ENCODE results near the gene CCDC192.
A peak's percentile ranks its signal among the peaks of the same experiment; 100 is the strongest.
"Not testable (repeated sequence)": the region's sequence is repeated elsewhere in the genome, so short reads cannot be mapped to it uniquely, and the experiment has no call there.

CCDC192 gene

DNA sequence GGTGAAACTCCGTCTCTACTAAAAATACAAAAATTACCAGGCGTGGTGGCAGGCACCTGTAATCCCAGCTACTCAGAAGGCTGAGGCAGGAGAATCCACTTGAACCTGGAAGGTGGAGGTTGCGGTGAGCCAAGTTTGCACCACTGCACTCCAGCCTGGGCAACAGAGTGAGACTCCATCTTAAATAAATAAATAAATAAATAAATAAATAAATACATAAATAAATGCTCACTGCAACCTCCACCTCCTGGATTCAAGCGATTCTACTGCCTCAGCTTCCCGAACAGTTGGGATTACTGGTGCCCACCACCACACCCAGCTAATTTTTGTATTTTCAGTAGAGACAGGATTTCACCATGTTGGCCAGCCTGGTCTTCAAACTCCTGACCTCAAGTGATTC lies 144.4 kb downstream of the CCDC192 start:
- not testable (repeated sequence) for DNase-seq (ENCODE audit: low spot score)

GRCh38 chr5:127848098-127848497 lies 144.9 kb downstream of the CCDC192 start:
- no peak for DNase-seq (ENCODE audit: low spot score)

DNA sequence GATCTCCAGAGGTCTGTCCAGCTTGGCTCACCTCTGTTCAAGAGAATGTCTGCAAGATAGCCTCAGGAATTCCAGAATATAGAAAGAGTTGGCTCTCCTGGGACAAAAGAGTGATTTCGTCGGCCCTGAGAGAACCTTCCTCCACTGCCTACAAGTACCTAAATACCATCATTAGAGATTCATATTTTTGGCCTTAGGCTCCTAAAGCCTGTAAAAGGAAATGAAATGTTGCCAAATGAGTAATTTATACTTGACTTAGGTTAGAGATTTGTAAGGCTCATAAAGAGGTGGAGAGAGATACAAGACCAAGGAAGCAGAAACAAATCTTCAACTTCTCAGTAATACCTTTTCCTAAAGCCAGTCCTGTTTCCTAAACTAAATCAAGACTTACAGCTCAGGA lies 146.2 kb downstream of the CCDC192 start:
- DNase-seq (ENCODE audit: low spot score), result no peak

DNA sequence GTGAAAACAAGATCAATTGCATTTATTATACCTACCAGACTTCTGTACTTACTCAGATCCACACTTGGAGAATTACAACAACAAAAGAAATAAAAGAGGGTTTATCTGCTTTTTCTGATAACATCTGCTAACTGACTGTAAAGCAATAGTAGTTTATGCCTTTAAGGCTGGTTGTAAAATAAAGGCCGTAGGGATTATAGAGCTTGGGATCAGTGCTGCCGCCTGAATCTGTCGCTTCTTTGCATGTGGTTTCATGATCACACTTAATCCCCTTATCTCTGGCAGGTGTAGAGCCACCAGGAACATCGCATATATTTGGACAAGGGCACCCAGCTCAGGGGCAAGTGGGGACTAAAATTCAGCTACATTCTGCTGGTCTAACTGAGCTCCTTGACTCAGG lies 146.7 kb downstream of the CCDC192 start:
- no peak for DNase-seq (ENCODE audit: low spot score)

DNA sequence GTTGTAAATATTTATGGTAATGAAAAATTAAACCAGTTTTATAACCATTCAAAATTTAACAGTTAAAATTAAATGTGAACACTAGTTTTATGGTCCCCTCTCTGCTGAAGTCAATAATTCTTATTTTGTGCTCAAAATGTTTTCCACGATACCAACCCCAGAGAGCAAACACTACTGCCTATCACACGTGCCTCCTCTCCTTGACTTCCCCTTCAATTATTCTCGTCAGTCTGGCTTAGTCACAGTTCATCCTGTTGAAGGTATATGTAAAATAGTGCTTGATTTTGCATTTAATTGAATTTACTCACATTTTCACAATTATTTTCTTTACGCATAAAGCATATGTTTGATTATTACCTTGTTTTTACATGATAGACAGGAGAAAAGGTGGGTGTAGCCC lies 148.8 kb downstream of the CCDC192 start:
- DNase-seq (ENCODE audit: low spot score), result no peak

- DNase-seq (ENCODE audit: low spot score), result no peak
Measured at GRCh38 chr5:127854520-127854919, 151.3 kb downstream of the CCDC192 start.

GRCh38 chr5:127856292-127856691 lies 153.1 kb downstream of the CCDC192 start:
- DNase-seq (ENCODE audit: low spot score), result no peak

GRCh38 chr5:127858116-127858784 lies 155.1 kb downstream of the CCDC192 start:
- peak; percentile 67 for DNase-seq (ENCODE audit: low spot score)

DNA sequence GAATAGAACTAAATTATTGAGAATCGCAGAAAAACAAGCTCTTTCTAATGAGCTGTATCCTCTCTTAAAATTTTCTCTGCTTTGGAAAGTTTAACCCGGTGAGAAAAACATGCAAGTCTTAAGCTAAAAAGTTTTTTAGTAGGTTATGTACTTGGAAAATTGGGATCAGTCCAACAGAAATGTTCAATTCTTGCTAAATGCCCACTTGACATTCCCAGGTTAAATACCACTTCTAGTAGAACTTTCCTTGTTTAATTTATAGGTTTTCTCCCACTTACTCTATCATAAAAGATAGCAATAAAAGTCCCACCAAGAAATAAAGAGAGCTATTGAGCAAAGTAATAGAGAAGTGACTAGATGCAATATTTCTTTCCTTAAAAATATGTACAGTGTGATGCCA lies 157.1 kb downstream of the CCDC192 start:
- DNase-seq (ENCODE audit: low spot score), result no peak

DNA sequence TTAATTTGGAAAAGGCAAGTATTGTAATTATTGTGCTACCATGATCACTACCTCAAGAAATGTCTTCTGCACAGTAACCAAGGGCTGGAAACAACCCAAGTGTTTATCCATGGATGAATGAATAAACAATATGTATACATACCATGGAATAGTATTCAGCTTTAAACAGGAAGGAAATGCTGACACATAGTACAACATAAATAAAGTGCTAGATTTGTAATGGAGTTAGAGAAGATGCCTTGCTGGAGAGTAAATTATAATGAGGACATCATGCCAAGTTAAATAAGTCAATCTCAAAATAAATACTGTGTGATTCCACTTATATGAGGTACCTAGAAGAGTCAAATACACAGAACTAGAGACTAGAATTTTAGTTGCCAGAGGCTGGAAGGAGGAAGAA lies 160.0 kb downstream of the CCDC192 start:
- DNase-seq (ENCODE audit: low spot score), result no peak

DNA sequence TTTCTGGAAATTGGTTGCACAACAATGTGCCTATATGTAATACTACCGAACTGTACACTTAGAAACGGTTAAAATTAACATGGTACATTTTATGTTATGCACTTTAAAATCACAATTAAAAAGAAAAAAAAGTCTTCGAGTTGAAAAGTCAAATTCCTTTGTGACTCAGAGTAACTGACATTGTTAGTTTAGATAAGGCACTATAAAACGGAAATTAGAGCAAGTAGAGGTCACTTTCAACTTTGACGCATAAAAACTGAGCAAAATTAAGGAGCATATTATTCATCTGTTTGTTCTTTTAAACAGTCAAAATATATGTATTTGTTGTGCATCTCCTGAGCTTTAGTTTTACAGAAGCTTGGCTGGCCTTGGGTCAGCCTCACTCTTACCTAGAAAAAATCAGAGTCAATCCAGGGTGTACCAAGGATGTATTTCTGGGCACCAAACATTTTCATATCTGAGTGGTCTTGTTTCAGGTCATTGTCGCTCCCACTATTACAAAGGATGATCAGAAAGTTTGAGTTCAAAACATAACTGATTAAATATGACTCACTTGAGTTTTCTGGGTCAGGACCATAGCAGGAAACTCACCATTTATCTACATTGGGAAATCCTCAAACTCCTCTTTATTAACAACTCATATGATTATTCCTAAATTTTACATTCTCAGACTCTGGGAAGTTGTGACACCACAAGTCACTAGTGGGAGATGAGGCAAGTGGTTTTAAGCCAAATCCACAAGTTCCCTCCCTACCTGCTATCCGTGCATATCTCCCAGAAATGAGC lies 160.6 kb downstream of the CCDC192 start:
- no peak for DNase-seq (ENCODE audit: low spot score)

- no peak for DNase-seq (ENCODE audit: low spot score)
Measured at GRCh38 chr5:127864511-127864910, 161.3 kb downstream of the CCDC192 start.

GRCh38 chr5:127865273-127865672 lies 162.1 kb downstream of the CCDC192 start:
- no peak for DNase-seq (ENCODE audit: low spot score)

- no peak for DNase-seq (ENCODE audit: low spot score)
Measured at GRCh38 chr5:127867022-127867783, 164.0 kb downstream of the CCDC192 start.

DNA sequence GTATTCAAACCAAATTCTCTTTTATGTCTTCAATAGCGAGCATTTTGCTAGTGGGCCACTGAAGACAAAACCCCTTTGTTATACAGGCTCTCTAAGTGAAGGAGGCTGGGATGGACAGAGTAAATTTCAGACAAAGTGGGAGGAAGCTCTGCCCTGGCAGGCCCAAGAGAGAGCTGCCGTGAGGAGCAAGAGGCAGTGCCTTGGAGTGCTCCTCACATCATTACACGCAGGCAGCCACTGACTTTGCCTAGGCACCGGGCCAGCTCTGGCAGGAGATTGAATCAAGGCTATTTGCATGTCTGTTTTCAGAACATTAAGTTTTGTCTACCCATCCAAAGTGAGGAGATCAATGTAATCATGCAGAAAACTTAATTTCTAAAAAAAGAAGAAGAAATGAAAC lies 167.7 kb downstream of the CCDC192 start:
- DNase-seq (ENCODE audit: low spot score), result peak; percentile 40

DNA sequence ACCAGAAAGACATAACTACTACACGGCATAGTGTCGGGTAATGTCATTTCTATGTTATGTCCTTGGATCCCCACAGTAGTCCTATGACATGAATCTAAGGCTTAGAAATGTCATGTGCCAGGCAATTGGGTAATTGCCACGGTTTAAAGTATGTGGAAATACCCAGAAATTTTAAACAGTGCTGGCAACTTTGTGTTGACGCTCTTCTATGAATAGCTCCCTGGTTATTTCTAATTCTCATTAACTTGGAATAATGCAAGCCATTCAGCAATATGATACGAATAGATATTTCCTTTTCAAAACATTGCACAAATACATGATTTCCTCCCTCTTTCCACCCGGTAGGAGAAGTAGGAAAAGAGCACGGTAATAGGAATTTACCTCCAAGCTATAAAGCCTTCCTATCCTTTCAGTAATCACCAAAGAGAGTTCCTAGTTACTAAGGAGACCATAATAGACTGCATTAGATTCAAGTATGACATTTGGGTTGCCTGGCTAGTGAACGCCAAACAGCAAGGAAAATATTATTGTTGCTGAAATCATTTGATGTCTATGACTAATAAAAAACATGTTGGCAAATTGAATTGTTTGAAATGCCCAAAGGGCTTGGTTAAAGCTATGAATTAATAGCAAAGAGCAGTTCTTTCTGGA lies 168.4 kb downstream of the CCDC192 start:
- DNase-seq (ENCODE audit: low spot score), result peak; percentile 48

DNA sequence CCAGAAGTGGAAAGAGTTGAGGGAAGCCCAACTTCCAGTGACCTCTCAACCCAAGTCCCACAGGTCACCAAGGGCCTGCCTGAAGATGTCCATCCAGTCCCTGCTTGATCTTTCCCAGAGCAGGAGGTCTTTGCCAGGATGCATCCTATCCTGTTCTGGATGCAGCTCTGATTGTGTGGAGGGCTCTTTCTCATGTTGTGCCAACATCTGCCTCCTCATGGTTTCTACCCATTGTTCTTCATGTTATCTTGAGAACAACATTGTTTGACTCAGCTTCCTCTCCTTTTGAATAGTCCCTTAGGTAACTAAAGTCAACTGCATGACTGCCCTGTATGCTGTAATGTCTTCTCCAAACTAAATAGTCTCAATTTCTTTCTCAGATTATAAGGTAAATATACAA lies 169.3 kb downstream of the CCDC192 start:
- DNase-seq (ENCODE audit: low spot score), result no peak

DNA sequence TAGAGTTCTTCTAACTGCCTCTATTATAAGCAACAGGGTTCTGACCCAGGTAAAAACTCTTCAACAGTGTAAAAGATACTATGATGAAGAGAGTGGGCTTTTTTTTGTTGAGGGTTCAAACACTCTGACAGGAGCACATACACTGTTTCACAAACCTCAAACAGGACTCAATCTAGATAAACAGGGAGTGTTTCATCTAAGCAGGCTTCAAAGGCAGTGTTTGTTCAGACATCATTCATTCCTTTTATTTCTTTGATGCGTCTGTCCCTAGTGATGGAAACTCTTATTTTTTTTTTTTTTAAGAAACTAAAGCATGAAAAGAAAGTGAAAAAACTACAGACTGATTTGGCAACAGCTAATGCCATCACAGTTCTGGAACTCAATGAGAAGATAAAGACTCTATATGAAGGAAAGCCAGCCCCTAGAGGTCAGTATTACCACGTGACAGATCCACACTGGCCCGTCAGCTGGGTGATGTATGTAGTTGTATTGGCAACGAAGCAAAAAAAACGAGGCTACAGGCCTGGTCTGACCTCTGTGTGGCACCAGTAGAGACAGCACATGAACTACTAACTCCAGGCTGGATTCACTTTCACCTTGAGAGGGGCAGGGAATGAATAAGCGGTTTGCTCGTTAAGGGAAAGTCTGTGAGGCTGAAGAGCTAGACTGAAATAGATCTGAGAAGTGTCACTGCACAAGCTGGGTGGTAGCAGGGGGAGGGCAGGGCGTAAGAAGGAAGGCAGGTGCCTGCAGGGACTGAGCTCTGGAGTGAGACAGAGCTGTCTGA lies 172.2 kb downstream of the CCDC192 start:
- DNase-seq (ENCODE audit: low spot score), result peak; percentile 25

- DNase-seq (ENCODE audit: low spot score), result no peak
Measured at GRCh38 chr5:127876384-127876783, 173.2 kb downstream of the CCDC192 start.

GRCh38 chr5:127878174-127878750 lies 175.1 kb downstream of the CCDC192 start:
- peak; percentile 24 for DNase-seq (ENCODE audit: low spot score)

DNA sequence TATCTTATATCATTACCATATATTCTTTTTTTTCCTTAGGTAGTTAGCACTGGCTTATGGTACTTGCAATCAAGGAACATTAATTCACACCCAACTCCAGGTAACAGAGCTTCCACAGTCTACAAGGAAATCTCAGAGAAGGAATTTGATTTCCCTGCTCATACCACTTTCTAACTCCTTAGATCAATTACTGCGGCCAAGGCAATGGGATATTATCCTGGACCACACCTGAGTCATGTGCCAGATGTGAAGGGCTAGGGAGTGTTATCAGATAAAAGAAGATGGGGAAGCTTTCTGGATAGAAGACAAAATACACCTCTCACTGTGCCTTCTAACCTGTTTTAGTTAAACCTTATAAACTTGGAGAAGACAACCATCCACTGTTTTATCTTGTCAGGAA lies 181.2 kb downstream of the CCDC192 start:
- no peak for DNase-seq (ENCODE audit: low spot score)

All from COLO829 (cell line).